Neural crest cell (in vitro differentiated cells): ENCODE data around the gene BICDL1. TPM values are rescaled to one million over a fixed set of nuclear protein-coding genes. Genes with fewer than 3 reads are reported as not detected.
A peak's percentile ranks its signal among the peaks of the same experiment; 100 is the strongest.
"Not testable (repeated sequence)": the region's sequence is repeated elsewhere in the genome, so short reads cannot be mapped to it uniquely, and the experiment has no call there.

Experiments
- DNase-seq: peaks from one replicate; pipeline ENCODE4 v3.0.0; 2021; ENCODE audit warnings: low read depth, mixed read lengths, low spot score
- H3K27ac Mint-ChIP-seq: one replicate; pipeline ENCODE4 v1.8.0; 2021; ENCODE audit warnings: mild to moderate bottlenecking, mixed read lengths; ENCODE audit not compliant: unreplicated experiment
- H3K27me3 Mint-ChIP-seq: 2 replicates; pipeline ENCODE4 v1.8.0; 2021; ENCODE audit warnings: low read depth, mild to moderate bottlenecking, mixed read lengths
- H3K36me3 Mint-ChIP-seq: 2 replicates; pipeline ENCODE4 v1.8.0; 2021; ENCODE audit warnings: low read depth, mild to moderate bottlenecking, mixed read lengths
- H3K4me1 Mint-ChIP-seq: 2 replicates; pipeline ENCODE4 v1.8.0; 2021; ENCODE audit warnings: mixed read lengths
- H3K4me3 Mint-ChIP-seq: one replicate; pipeline ENCODE4 v1.8.0; 2021; ENCODE audit warnings: mild to moderate bottlenecking, mixed read lengths
- H3K9me3 Mint-ChIP-seq: 2 replicates; pipeline ENCODE4 v1.8.0; 2021; ENCODE audit warnings: mixed read lengths
- total RNA-seq: library from RNA; stranded (reverse); gene quantifications from 2 replicates; pipeline ENCODE4 v1.2.1, GENCODE V29; 2021
- TF ChIP-seq, protein P1 (sequence below): fragments of 200-600 bp; sonication (generic); conservative IDR thresholded peaks from 2 replicates; pipeline ENCODE4 v1.5.0; 2021; ENCODE audit warnings: antibody characterized with exemption, mild to moderate bottlenecking

BICDL1 gene
- total RNA-seq, 1 donor from 2014 or later = 6.3 TPM

GRCh38 chr12:120039711-120040110 lies 50.7 kb downstream of the BICDL1 start:
- no peak overlapping the region for H3K27ac Mint-ChIP-seq
- H3K36me3 Mint-ChIP-seq = no peaks in the 10 kb centered on the region
- H3K27me3 Mint-ChIP-seq = no peaks in the 10 kb centered on the region
- H3K4me1 Mint-ChIP-seq = peaks cover 16% of the 10 kb centered on the region
- no peak for DNase-seq
- no peak overlapping the region for H3K4me3 Mint-ChIP-seq
- TF ChIP-seq, protein P1, sequence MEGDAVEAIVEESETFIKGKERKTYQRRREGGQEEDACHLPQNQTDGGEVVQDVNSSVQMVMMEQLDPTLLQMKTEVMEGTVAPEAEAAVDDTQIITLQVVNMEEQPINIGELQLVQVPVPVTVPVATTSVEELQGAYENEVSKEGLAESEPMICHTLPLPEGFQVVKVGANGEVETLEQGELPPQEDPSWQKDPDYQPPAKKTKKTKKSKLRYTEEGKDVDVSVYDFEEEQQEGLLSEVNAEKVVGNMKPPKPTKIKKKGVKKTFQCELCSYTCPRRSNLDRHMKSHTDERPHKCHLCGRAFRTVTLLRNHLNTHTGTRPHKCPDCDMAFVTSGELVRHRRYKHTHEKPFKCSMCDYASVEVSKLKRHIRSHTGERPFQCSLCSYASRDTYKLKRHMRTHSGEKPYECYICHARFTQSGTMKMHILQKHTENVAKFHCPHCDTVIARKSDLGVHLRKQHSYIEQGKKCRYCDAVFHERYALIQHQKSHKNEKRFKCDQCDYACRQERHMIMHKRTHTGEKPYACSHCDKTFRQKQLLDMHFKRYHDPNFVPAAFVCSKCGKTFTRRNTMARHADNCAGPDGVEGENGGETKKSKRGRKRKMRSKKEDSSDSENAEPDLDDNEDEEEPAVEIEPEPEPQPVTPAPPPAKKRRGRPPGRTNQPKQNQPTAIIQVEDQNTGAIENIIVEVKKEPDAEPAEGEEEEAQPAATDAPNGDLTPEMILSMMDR = no peak
- no peaks in the 10 kb centered on the region for H3K9me3 Mint-ChIP-seq

GRCh38 chr12:120041386-120042231 lies 52.6 kb downstream of the BICDL1 start:
- no peaks in the 10 kb centered on the region for H3K27me3 Mint-ChIP-seq
- H3K4me3 Mint-ChIP-seq = no peak overlapping the region
- no peaks in the 10 kb centered on the region for H3K9me3 Mint-ChIP-seq
- TF ChIP-seq, protein P1 = no peak
- DNase-seq = peak; percentile 6
- H3K36me3 Mint-ChIP-seq = no peaks in the 10 kb centered on the region
- H3K27ac Mint-ChIP-seq = peak overlapping the region; percentile 97
- H3K4me1 Mint-ChIP-seq = peaks cover 16% of the 10 kb centered on the region

DNA sequence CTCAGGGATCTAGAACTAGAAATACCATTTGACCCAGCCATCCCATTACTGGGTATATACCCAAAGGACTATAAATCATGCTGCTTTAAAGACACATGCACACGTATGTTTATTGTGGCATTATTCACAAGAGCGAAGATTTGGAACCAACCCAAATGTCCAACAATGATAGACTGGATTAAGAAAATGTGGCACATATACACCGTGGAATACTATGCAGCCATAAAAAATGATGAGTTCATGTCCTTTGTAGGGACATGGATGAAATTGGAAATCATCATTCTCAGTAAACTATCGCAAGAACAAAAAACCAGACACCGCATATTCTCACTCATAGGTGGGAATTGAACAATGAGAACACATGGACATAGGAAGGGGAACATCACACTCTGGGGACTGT lies 56.3 kb downstream of the BICDL1 start:
- H3K27ac Mint-ChIP-seq, DNase-seq, H3K36me3 Mint-ChIP-seq, H3K27me3 Mint-ChIP-seq, H3K9me3 Mint-ChIP-seq, H3K4me3 Mint-ChIP-seq: not testable (repeated sequence)
- peaks cover 16% of the 10 kb centered on the region for H3K4me1 Mint-ChIP-seq

DNA sequence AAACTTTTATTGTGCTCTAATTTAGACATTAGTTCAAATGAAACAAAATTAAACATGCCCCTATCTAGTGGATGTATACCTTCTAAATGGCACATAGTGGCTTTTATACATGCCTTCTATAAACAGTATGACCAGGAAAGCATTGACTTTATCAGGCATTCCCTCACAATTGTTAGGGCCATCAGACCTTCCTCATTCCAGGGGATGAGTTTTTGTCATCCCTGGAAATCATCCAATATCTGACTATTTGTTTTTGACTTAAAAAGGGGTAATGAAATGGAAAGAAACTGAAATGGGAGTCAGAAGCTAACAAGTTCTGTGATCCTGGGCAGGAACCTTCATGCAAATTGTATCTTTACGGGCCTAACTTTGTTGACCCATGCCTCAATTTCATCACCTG lies 58.0 kb downstream of the BICDL1 start:
- no peak overlapping the region for H3K27ac Mint-ChIP-seq
- no peaks in the 10 kb centered on the region for H3K27me3 Mint-ChIP-seq
- TF ChIP-seq, protein P1 = no peak
- H3K4me3 Mint-ChIP-seq = no peak overlapping the region
- peaks cover 4% of the 10 kb centered on the region for H3K9me3 Mint-ChIP-seq
- H3K36me3 Mint-ChIP-seq = no peaks in the 10 kb centered on the region
- H3K4me1 Mint-ChIP-seq = peaks cover 2% of the 10 kb centered on the region
- no peak for DNase-seq

- Mint-ChIP-seq H3K27ac (no peak overlapping the region), H3K9me3 (peaks cover 4% of the 10 kb centered on the region), H3K4me1 (no peaks in the 10 kb centered on the region), H3K4me3 (no peak overlapping the region), H3K36me3 (no peaks in the 10 kb centered on the region), H3K27me3 (no peaks in the 10 kb centered on the region)
- DNase-seq = no peak
- TF ChIP-seq, protein P1 = no peak
Observed at GRCh38 chr12:120048263-120048662, 59.2 kb downstream of the BICDL1 start.

- peaks cover 4% of the 10 kb centered on the region for H3K9me3 Mint-ChIP-seq
- TF ChIP-seq, protein P1 = no peak
Observed at GRCh38 chr12:120049426-120049825, 60.4 kb downstream of the BICDL1 start.

More at GRCh38 chr12:120049426-120049825, 60.4 kb downstream of the BICDL1 start:
- DNase-seq = no peak
- H3K27me3 Mint-ChIP-seq = no peaks in the 10 kb centered on the region
- no peaks in the 10 kb centered on the region for H3K36me3 Mint-ChIP-seq
- no peak overlapping the region for H3K4me3 Mint-ChIP-seq
- no peaks in the 10 kb centered on the region for H3K4me1 Mint-ChIP-seq
- no peak overlapping the region for H3K27ac Mint-ChIP-seq
